SU-DHL-6 (cell line): Measurements from ENCODE around the gene RAB6B.

Experiments
- CTCF ChIP-seq: fragments of 200-600 bp; sonication (generic); IDR thresholded peaks from one replicate; pipeline ENCODE4 v1.5.1; 2017; ENCODE audit warnings: antibody characterized with exemption, mild to moderate bottlenecking, low read length, moderate library complexity; ENCODE audit not compliant: insufficient read depth, poor library complexity, severe bottlenecking
- EZH2phosphoT487 ChIP-seq: fragments of 200-600 bp; sonication (generic), shearing (Covaris generic); conservative IDR thresholded peaks from 2 replicates; pipeline ENCODE4 v1.6.1; 2018; ENCODE audit warnings: mild to moderate bottlenecking, antibody characterized with exemption, low read length, moderate library complexity, mixed read lengths

DNA sequence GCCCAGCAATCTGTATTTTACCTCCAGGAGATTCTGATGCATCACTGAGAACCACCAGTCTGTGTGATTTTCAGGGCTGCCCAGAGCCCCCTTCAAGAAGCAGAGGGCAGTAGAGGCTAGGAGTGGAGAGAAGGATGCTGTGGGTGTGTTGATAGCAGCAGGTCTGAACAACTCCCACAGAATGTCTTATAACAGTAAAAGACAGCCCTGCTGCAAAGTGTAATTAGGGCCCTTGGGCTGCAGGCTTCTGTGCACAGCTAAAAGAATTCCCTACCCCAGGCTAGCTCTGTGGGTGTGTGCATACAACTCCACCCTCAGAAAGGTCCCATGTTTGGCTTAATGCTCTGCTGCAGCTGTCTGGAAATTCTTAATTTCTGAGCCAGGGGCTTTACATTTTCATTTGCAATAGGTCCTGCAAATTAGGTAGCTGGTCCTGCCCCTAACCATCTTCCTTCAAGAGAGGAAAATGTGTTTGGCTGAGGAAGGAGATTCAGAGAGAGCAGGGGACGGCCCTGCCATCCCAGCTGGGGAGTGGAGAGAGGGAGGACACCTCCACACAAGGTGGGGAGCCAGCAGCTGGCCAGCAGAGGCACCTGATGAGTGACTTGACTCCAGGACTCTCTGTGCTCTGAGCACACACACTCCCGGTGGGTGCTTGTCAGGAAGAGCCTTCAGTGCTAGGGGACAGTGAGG lies 43.2 kb upstream of the RAB6B start:
- TF ChIP-seq CTCF: no peak
- TF ChIP-seq EZH2phosphoT487: no peak
